Measurements from ENCODE around the gene ADAM22. TPM values are rescaled to one million over a fixed set of nuclear protein-coding genes. Genes with fewer than 3 reads are reported as not detected.
"Not testable (repeated sequence)": the region's sequence is repeated elsewhere in the genome, so short reads cannot be mapped to it uniquely, and the experiment has no call there.

The ADAM22 gene
- total RNA-seq, 1 donor from 2014 or later = 1.9 TPM

- H3K27ac ChIP-seq (replicated peaks) = no peak overlapping the region
- no peaks in the 10 kb centered on the region for H3K27me3 ChIP-seq (ENCODE audit: low read depth)
- no peak for DNase-seq
- TF ChIP-seq, protein P1, sequence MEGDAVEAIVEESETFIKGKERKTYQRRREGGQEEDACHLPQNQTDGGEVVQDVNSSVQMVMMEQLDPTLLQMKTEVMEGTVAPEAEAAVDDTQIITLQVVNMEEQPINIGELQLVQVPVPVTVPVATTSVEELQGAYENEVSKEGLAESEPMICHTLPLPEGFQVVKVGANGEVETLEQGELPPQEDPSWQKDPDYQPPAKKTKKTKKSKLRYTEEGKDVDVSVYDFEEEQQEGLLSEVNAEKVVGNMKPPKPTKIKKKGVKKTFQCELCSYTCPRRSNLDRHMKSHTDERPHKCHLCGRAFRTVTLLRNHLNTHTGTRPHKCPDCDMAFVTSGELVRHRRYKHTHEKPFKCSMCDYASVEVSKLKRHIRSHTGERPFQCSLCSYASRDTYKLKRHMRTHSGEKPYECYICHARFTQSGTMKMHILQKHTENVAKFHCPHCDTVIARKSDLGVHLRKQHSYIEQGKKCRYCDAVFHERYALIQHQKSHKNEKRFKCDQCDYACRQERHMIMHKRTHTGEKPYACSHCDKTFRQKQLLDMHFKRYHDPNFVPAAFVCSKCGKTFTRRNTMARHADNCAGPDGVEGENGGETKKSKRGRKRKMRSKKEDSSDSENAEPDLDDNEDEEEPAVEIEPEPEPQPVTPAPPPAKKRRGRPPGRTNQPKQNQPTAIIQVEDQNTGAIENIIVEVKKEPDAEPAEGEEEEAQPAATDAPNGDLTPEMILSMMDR (IDR thresholded peaks at IDR 0.05; ENCODE audit: borderline replicate concordance) = no peak
- intact Hi-C loops (cut with micrococcal nuclease) = no loop called here
- peaks cover 24% of the 10 kb centered on the region for H3K4me1 ChIP-seq
- no peaks in the 10 kb centered on the region for H3K9me3 ChIP-seq (replicated peaks)
- H3K36me3 ChIP-seq = no peaks in the 10 kb centered on the region
- no peak overlapping the region for H3K4me3 ChIP-seq
These were observed 216.0 kb downstream of the ADAM22 start for GRCh38 chr7:88150033-88150432.

GRCh38 chr7:88151119-88151790 lies 217.2 kb downstream of the ADAM22 start:
- Histone ChIP-seq H3K27me3 (ENCODE audit: low read depth) (no peaks in the 10 kb centered on the region), H3K36me3 (no peaks in the 10 kb centered on the region), H3K27ac (replicated peaks) (no peak overlapping the region), H3K9me3 (replicated peaks) (no peaks in the 10 kb centered on the region), H3K4me1 (peaks cover 22% of the 10 kb centered on the region), H3K4me3 (no peak overlapping the region)
- DNase-seq = no peak
- intact Hi-C loops (cut with micrococcal nuclease) = no loop called here
- TF ChIP-seq, protein P1 (IDR thresholded peaks at IDR 0.05; ENCODE audit: borderline replicate concordance) = no peak

GRCh38 chr7:88153378-88153777 lies 219.3 kb downstream of the ADAM22 start:
- DNase-seq = no peak
- intact Hi-C loops (cut with micrococcal nuclease) = no loop called here

DNA sequence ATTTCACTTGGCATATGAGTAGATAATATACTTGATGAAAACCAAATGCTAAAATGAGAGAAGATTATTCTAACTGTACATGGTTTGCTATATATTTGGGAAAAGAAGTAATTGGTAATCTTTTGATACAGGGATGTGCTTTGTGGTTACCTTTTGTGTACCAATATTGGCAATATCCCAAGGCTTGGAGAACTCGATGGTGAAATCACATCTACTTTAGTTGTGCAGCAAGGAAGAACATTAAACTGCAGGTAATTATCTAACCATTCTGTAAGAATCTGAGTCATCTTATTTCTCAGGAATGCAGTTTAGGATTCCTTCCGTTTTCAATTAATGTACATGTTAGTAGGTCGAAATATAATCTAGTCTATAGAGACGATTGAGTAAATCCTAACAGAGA lies 221.7 kb downstream of the ADAM22 start:
- intact Hi-C loops (cut with micrococcal nuclease) = no loop called here
- no peaks in the 10 kb centered on the region for H3K27me3 ChIP-seq (ENCODE audit: low read depth)
- TF ChIP-seq, protein P1 (IDR thresholded peaks at IDR 0.05; ENCODE audit: borderline replicate concordance) = no peak

More at GRCh38 chr7:88153378-88153777, 219.3 kb downstream of the ADAM22 start:
- H3K4me3 ChIP-seq = no peak overlapping the region
- no peaks in the 10 kb centered on the region for H3K36me3 ChIP-seq
- H3K27me3 ChIP-seq (ENCODE audit: low read depth) = no peaks in the 10 kb centered on the region
- H3K4me1 ChIP-seq = peaks cover under 1% of the 10 kb centered on the region
- TF ChIP-seq, protein P1 (IDR thresholded peaks at IDR 0.05; ENCODE audit: borderline replicate concordance) = no peak
- no peak overlapping the region for H3K27ac ChIP-seq (replicated peaks)
- peaks cover 3% of the 10 kb centered on the region for H3K9me3 ChIP-seq (replicated peaks)

GRCh38 chr7:88156356-88156755 lies 222.3 kb downstream of the ADAM22 start:
- intact Hi-C loops (cut with micrococcal nuclease) = no loop called here
- H3K27ac ChIP-seq (replicated peaks) = no peak overlapping the region
- DNase-seq = no peak
- no peaks in the 10 kb centered on the region for H3K36me3 ChIP-seq
- H3K4me3 ChIP-seq = no peak overlapping the region
- no peaks in the 10 kb centered on the region for H3K27me3 ChIP-seq (ENCODE audit: low read depth)
- peaks cover 30% of the 10 kb centered on the region for H3K9me3 ChIP-seq (replicated peaks)
- TF ChIP-seq, protein P1 (IDR thresholded peaks at IDR 0.05; ENCODE audit: borderline replicate concordance) = no peak
- H3K4me1 ChIP-seq = no peaks in the 10 kb centered on the region

More for the DNA sequence above, 221.7 kb downstream of the ADAM22 start:
- H3K4me3 ChIP-seq = no peak overlapping the region
- no peaks in the 10 kb centered on the region for H3K4me1 ChIP-seq
- H3K27ac ChIP-seq (replicated peaks) = no peak overlapping the region
- H3K9me3 ChIP-seq (replicated peaks) = peaks cover 26% of the 10 kb centered on the region
- H3K36me3 ChIP-seq = no peaks in the 10 kb centered on the region
- no peak for DNase-seq

DNA sequence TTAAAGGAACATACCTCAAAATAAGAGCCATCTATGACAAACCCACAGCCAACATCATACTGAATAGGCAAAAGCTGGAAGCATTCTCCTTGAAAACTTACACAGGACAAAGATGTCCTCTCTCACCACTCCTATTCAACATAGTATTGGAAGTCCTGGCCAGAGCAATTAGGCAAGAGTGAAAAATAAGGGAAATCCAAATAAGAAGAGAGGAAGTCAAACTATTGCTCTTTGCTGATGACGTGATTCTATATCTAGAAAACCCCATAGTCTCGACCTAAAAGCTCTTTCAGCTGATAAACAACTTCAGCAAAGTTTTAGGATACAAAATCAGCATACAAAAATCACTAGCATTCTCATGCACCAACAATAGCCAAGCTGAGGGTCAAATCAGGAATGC lies 225.7 kb downstream of the ADAM22 start:
- DNase-seq; H3K36me3 ChIP-seq; H3K27ac ChIP-seq (replicated peaks); H3K4me1 ChIP-seq; H3K4me3 ChIP-seq; intact Hi-C loops (cut with micrococcal nuclease); H3K27me3 ChIP-seq (ENCODE audit: low read depth): not testable (repeated sequence)
- H3K9me3 ChIP-seq (replicated peaks) = peaks cover 35% of the 10 kb centered on the region

Measured in left ventricle myocardium inferior (tissue), 1 donor.